Progenitor cell of endocrine pancreas (in vitro differentiated cells): ENCODE results near the gene DLG5. TPM values are rescaled to one million over a fixed set of nuclear protein-coding genes. Genes with fewer than 3 reads are reported as not detected.
A peak's percentile ranks its signal among the peaks of the same experiment; 100 is the strongest.

Experiments used
- DNase-seq: peaks from one replicate; pipeline ENCODE4 v3.0.0; 2021; ENCODE audit warnings: low spot score; ENCODE audit not compliant: unreplicated experiment
- H3K27ac Mint-ChIP-seq: 2 replicates; pipeline ENCODE4 v1.8.0; 2021; ENCODE audit warnings: mild to moderate bottlenecking, moderate library complexity, mixed read lengths
- H3K27me3 Mint-ChIP-seq: 2 replicates; pipeline ENCODE4 v1.8.0; 2021; ENCODE audit warnings: mixed read lengths
- H3K36me3 Mint-ChIP-seq: 2 replicates; pipeline ENCODE4 v1.8.0; 2022; ENCODE audit warnings: mixed read lengths; ENCODE audit not compliant: insufficient read depth
- H3K4me1 Mint-ChIP-seq: 2 replicates; pipeline ENCODE4 v1.8.0; 2021; ENCODE audit warnings: low read depth, mixed read lengths
- H3K4me3 Mint-ChIP-seq: 2 replicates; pipeline ENCODE4 v1.8.0; 2021; ENCODE audit warnings: low read depth, mild to moderate bottlenecking, moderate library complexity, mixed read lengths
- H3K9me3 Mint-ChIP-seq: 2 replicates; pipeline ENCODE4 v1.8.0; 2021; ENCODE audit warnings: low read depth, mixed read lengths
- CTCF ChIP-seq: fragments of 200-600 bp; sonication (generic); IDR thresholded peaks from one replicate; pipeline ENCODE4 v1.5.0; 2021; ENCODE audit warnings: antibody characterized with exemption, mild to moderate bottlenecking; ENCODE audit not compliant: unreplicated experiment
- total RNA-seq: library from RNA; stranded (reverse); gene quantifications from 2 replicates; pipeline ENCODE4 v1.2.1, GENCODE V29; 2021

The DLG5 gene
- total RNA-seq, 1 donor from 2014 or later = 149 TPM

GRCh38 chr10:77898323-77899079, 28.1 kb downstream of the DLG5 start:
- DNase-seq = no peak
- Mint-ChIP-seq H3K36me3 (peaks cover 2% of the 10 kb centered on the region), H3K27me3 (no peaks in the 10 kb centered on the region), H3K4me1 (peaks cover 38% of the 10 kb centered on the region), H3K27ac (peak overlapping the region; percentile 76), H3K4me3 (no peak overlapping the region), H3K9me3 (no peaks in the 10 kb centered on the region)
- no peak for TF ChIP-seq CTCF

GRCh38 chr10:77896058-77896457, 30.5 kb downstream of the DLG5 start:
- no peak for TF ChIP-seq CTCF
- Mint-ChIP-seq H3K4me3 (no peak overlapping the region), H3K27me3 (no peaks in the 10 kb centered on the region), H3K27ac (peak overlapping the region; percentile 71), H3K4me1 (peaks cover 50% of the 10 kb centered on the region), H3K9me3 (no peaks in the 10 kb centered on the region), H3K36me3 (no peaks in the 10 kb centered on the region)
- DNase-seq = no peak

- Mint-ChIP-seq H3K9me3 (no peaks in the 10 kb centered on the region), H3K36me3 (no peaks in the 10 kb centered on the region), H3K4me1 (peaks cover 57% of the 10 kb centered on the region), H3K27ac (peak overlapping the region; percentile 78), H3K4me3 (no peak overlapping the region), H3K27me3 (no peaks in the 10 kb centered on the region)
- no peak for DNase-seq
- TF ChIP-seq CTCF = no peak
These were observed 32.5 kb downstream of the DLG5 start for GRCh38 chr10:77894058-77894457.

- H3K9me3 Mint-ChIP-seq = no peaks in the 10 kb centered on the region
- no peaks in the 10 kb centered on the region for H3K36me3 Mint-ChIP-seq
- peak overlapping the region; percentile 78 for H3K27ac Mint-ChIP-seq
- H3K4me1 Mint-ChIP-seq = peaks cover 58% of the 10 kb centered on the region
- no peak for DNase-seq
- TF ChIP-seq CTCF = no peak
- no peak overlapping the region for H3K4me3 Mint-ChIP-seq
- no peaks in the 10 kb centered on the region for H3K27me3 Mint-ChIP-seq
These were observed 33.2 kb downstream of the DLG5 start for GRCh38 chr10:77893386-77893785.

- TF ChIP-seq CTCF = no peak
- no peak for DNase-seq
- Mint-ChIP-seq H3K4me3 (peak overlapping the region; percentile 29), H3K27me3 (no peaks in the 10 kb centered on the region), H3K36me3 (no peaks in the 10 kb centered on the region), H3K4me1 (peaks cover 64% of the 10 kb centered on the region), H3K27ac (peak overlapping the region; percentile 89), H3K9me3 (no peaks in the 10 kb centered on the region)
These were observed 33.8 kb downstream of the DLG5 start for GRCh38 chr10:77892761-77893160.
